Panc1 (cell line): Measurements from ENCODE around the gene ADAMTS7. TPM values are rescaled to one million over a fixed set of nuclear protein-coding genes. Genes with fewer than 3 reads are reported as not detected.

ENCODE experiments used
- ATAC-seq: fragments of 200-7000 bp; cut with Tn5 transposase; 2 replicates; pipeline ENCODE4 v1.9.1; 2020; ENCODE audit warnings: mild to moderate bottlenecking, moderate library complexity
- BruUV-seq: library from RNA; stranded (reverse); fragments of 400-500 nt; replicated peaks from 2 replicates; lab custom pipeline; 2021; lab: Mats Ljungman, UMichigan
- CTCF ChIA-PET: fragments of 300-600 bp; sonication (Branson Sonifier 250); formaldehyde crosslinking; loops from one replicate; lab custom pipeline; 2022; ENCODE audit warnings: antibody characterized with exemption; lab: Charles Lee
- POLR2A ChIA-PET: fragments of 300-600 bp; sonication (Branson Sonifier 250); formaldehyde crosslinking; loops from one replicate; lab custom pipeline; 2022; ENCODE audit warnings: antibody characterized with exemption; lab: Charles Lee
- DNase-seq: peaks from one replicate; pipeline ENCODE4 v3.0.0-alpha.2; 2010; ENCODE audit warnings: low read depth, low spot score
- H3K27ac ChIP-seq: 2 replicates; pipeline ENCODE4 v1.5.1; 2011; ENCODE audit warnings: mild to moderate bottlenecking, low read length, inconsistent platforms
- H3K27me3 ChIP-seq: fragments of 200-500 bp; sonication (Bioruptor generic); 2 replicates; pipeline ENCODE4 v1.6.0; 2014; ENCODE audit warnings: low read length, inconsistent platforms; ENCODE audit not compliant: control insufficient read depth, insufficient read depth
- H3K36me3 ChIP-seq: fragments of 200-500 bp; sonication (Bioruptor generic); 2 replicates; pipeline ENCODE4 v1.5.1; 2014; ENCODE audit warnings: inconsistent platforms, mild to moderate bottlenecking, low read length, moderate library complexity; ENCODE audit not compliant: control insufficient read depth, insufficient read depth
- H3K4me1 ChIP-seq: 2 replicates; pipeline ENCODE4 v1.5.1; 2011; ENCODE audit warnings: inconsistent platforms, mild to moderate bottlenecking, low read length, moderate library complexity; ENCODE audit not compliant: control insufficient read depth, insufficient read depth
- H3K4me3 ChIP-seq, 2 experiments: 2 replicates each; pipeline ENCODE4 v1.5.1; 2011 to 2012; ENCODE audit warnings: low read depth in 2 of 2, low read length in 2 of 2, mild to moderate bottlenecking in 2 of 2, inconsistent platforms in 1 of 2, moderate library complexity in 1 of 2
- H3K9me3 ChIP-seq: fragments of 200-500 bp; sonication (Bioruptor generic); 2 replicates; pipeline ENCODE4 v1.5.1; 2014; ENCODE audit warnings: low read depth, mild to moderate bottlenecking, inconsistent platforms, low read length, moderate library complexity; ENCODE audit not compliant: control insufficient read depth, insufficient read depth
- CTCF ChIP-seq: fragments of 450-650 bp; IDR thresholded peaks from 2 replicates; pipeline ENCODE4 v1.5.1; 2017; ENCODE audit warnings: mild to moderate bottlenecking
- POLR2AphosphoS5 ChIP-seq: IDR thresholded peaks from 2 replicates; pipeline ENCODE4 v1.6.1; 2012; ENCODE audit warnings: mild to moderate bottlenecking, low read depth, low read length, moderate library complexity
- REST ChIP-seq, 2 experiments: IDR thresholded peaks; 2 replicates each; pipeline ENCODE4 v1.6.1; 2011 to 2012; ENCODE audit warnings: low read depth in 2 of 2, control low read depth in 1 of 2, low read length in 1 of 2, mild to moderate bottlenecking in 1 of 2, moderate library complexity in 1 of 2; ENCODE audit not compliant: insufficient read depth in 1 of 2
- SIN3A ChIP-seq: IDR thresholded peaks from 2 replicates; pipeline ENCODE4 v1.6.1; 2012; ENCODE audit warnings: low read depth, mild to moderate bottlenecking, low read length, moderate library complexity, borderline replicate concordance; ENCODE audit not compliant: insufficient read depth
- TCF7L2 ChIP-seq: IDR thresholded peaks from 2 replicates; pipeline ENCODE4 v1.6.1; 2011; ENCODE audit warnings: mild to moderate bottlenecking, low read depth, low read length, inconsistent platforms
- in situ Hi-C: cut with HindIII; loops from 2 replicates; pipeline ENCODE4 v1.10.0; 2016; ENCODE audit warnings: low sequenced_read_pairs, low pct_unique_long_range_greater_than_20kb
- intact Hi-C: fragments of 100-400 bp; cut with micrococcal nuclease; formaldehyde crosslinking; loops from one replicate; pipeline ENCODE4 v1.10.0; 2022; ENCODE audit not compliant: unreplicated experiment
- total RNA-seq: library from RNA; stranded (reverse); gene quantifications from one replicate; pipeline ENCODE4 v1.2.1, GENCODE V29; 2021; ENCODE audit not compliant: unreplicated experiment

The ADAMTS7 gene
- total RNA-seq, 1 experiment from 2014 or later = 1.0 TPM

- no peak for TF ChIP-seq REST (IDR thresholded peaks at IDR 0.05; ENCODE audit: insufficient read depth in 1 of 2, low read depth in 2 of 2, low read length in 1 of 2)
- no peak for TF ChIP-seq TCF7L2
- no peak for TF ChIP-seq POLR2AphosphoS5
- no peak for TF ChIP-seq CTCF
- TF ChIP-seq SIN3A = no peak
- POLR2A ChIA-PET = interaction anchor here (0.6 kb wide), 1 partner anchor 9 kb away, joined by 4 read pairs; no protein-coding TSS in a partner anchor
- ATAC-seq (no peak), DNase-seq (no peak)
- Histone ChIP-seq H3K36me3 (no peaks in the 10 kb centered on the region), H3K27me3 (no peaks in the 10 kb centered on the region; the same call in 1 of the 2 replicates), H3K27ac (no peak overlapping the region), H3K4me1 (no peaks in the 10 kb centered on the region), H3K9me3 (no peaks in the 10 kb centered on the region), H3K4me3 (no peak overlapping the region)
- intact Hi-C loops = no loop called here
- no TSS peak for BruUV-seq
- in situ Hi-C loops = no loop called here
- CTCF ChIA-PET = interaction anchor here (0.7 kb wide), 1 partner anchor 15 kb away, joined by 8 read pairs; no protein-coding TSS in a partner anchor
Observed at GRCh38 chr15:78822514-78822913, 11.2 kb upstream of the ADAMTS7 start.

GRCh38 chr15:78811825-78812183 is 540 bp upstream of the ADAMTS7 start:
- in situ Hi-C loops = no loop called here
- BruUV-seq = no TSS peak

More at GRCh38 chr15:78811825-78812183, 540 bp upstream of the ADAMTS7 start:
- intact Hi-C loops = no loop called here
- ChIA-PET POLR2A (no interaction called here), CTCF (interaction anchor here (0.5 to 0.6 kb wide), 3 partner anchors 18 to 342 kb away, joined by 4 to 7 read pairs (median 5); no protein-coding TSS in a partner anchor)
- Histone ChIP-seq H3K4me1 (peaks cover 4% of the 10 kb centered on the region; the same call in 1 of the 2 replicates), H3K4me3 (peak overlapping the region; percentile 23 to 59), H3K27ac (no peak overlapping the region), H3K27me3 (peaks cover 3% of the 10 kb centered on the region), H3K36me3 (no peaks in the 10 kb centered on the region), H3K9me3 (no peaks in the 10 kb centered on the region)
- ATAC-seq (peak; percentile 29), DNase-seq (no peak)
- TF ChIP-seq POLR2AphosphoS5 = no peak
- TF ChIP-seq CTCF = peak; percentile 56; the same call in 1 of the 2 replicates
- no peak for TF ChIP-seq TCF7L2
- no peak for TF ChIP-seq REST (IDR thresholded peaks at IDR 0.05; ENCODE audit: insufficient read depth in 1 of 2, low read depth in 2 of 2, low read length in 1 of 2)
- TF ChIP-seq SIN3A = no peak
